Right kidney (tissue), 1 donor: Measurements from ENCODE around the gene RNF227.
"Not testable (repeated sequence)": the region's sequence is repeated elsewhere in the genome, so short reads cannot be mapped to it uniquely, and the experiment has no call there.

Experiments used
- DNase-seq: peaks from one replicate; pipeline ENCODE4 v3.0.0-alpha.2; 2016

The RNF227 gene

DNA sequence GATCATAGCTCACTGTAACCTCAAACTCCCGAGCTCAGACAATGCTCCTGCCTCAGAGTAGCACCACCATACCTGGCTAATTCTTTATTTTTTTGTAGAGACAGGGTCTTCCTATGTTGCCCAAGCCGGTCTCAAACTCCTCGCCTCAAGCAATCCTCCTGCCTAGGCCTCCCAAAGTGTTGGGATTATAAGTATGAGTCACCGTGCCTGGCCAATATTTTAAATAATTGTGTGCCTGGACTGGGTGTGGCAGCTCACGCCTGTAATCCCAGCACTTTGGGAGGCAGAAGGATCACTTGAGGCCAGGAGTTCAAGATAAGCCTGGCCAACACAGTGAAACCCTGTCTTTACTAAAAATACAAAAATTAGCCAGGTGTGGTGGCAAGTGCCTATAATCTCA, 51.7 kb downstream of the RNF227 start:
- not testable (repeated sequence) for DNase-seq
